ENCODE data around the gene LANCL3.

DNA sequence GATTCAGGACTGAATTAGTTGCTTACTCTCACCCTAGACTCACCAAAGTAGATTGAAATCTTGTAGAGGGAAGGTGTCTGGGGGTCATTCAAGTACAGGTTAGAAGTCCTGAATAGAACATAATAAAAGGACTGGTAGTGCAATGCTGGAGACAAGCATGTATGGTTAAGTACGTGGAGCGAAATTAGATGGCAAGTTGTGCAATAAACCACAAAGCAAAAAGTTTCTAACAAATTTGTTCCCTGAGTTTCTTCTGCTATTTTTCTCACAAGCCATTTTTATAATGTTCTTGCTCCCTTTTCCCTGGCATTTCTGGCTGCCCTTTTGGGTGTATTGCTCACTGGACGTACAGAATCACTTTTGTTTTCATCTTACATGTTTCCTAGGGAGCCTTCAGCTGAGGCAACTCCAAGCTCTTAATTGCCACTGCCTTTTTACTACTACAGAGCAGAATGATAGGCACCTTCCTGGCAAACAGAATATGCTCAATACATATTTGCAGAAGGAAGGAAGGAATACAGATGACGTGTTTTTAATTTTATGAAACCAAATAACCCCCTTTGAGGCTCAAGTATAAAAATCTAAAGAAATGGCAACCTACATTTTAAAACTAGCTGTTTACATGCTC is 23.4 kb downstream of the LANCL3 start:
- TF ChIP-seq, protein P1, sequence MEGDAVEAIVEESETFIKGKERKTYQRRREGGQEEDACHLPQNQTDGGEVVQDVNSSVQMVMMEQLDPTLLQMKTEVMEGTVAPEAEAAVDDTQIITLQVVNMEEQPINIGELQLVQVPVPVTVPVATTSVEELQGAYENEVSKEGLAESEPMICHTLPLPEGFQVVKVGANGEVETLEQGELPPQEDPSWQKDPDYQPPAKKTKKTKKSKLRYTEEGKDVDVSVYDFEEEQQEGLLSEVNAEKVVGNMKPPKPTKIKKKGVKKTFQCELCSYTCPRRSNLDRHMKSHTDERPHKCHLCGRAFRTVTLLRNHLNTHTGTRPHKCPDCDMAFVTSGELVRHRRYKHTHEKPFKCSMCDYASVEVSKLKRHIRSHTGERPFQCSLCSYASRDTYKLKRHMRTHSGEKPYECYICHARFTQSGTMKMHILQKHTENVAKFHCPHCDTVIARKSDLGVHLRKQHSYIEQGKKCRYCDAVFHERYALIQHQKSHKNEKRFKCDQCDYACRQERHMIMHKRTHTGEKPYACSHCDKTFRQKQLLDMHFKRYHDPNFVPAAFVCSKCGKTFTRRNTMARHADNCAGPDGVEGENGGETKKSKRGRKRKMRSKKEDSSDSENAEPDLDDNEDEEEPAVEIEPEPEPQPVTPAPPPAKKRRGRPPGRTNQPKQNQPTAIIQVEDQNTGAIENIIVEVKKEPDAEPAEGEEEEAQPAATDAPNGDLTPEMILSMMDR (IDR thresholded peaks at IDR 0.05; ENCODE audit: insufficient read depth, low read length, poor library complexity, severe bottlenecking) = no peak
- TF ChIP-seq EZH2phosphoT487 (conservative IDR thresholded peaks at IDR 0.05; ENCODE audit: low read length) = no peak

Measured in SU-DHL-6 (cell line).